Peyer's patch (tissue), 4 donors: ENCODE measurements around the gene CZIB.

Experiments used
- CTCF ChIP-seq, 6 experiments: fragments of 450-650 bp in 4 of 6; fragments of 200-600 bp in 2 of 6; sonication (generic) in 1 of 6; IDR thresholded peaks; one replicate each; pipeline ENCODE4 v1.5.1; 2017 to 2019; ENCODE audit warnings: antibody characterized with exemption in 6 of 6, mild to moderate bottlenecking in 3 of 6, moderate library complexity in 1 of 6
- POLR2A ChIP-seq, 2 donors: fragments of 450-650 bp; IDR thresholded peaks; one replicate each; pipeline ENCODE4 v1.5.1; 2017; ENCODE audit warnings: antibody characterized with exemption in 2 of 2, mild to moderate bottlenecking in 2 of 2, moderate library complexity in 2 of 2

GRCh38 chr1:53244141-53244540 is 23.7 kb upstream of the CZIB start:
- TF ChIP-seq CTCF (IDR thresholded peaks at IDR 0.05): no peak
- no peak for TF ChIP-seq POLR2A (IDR thresholded peaks at IDR 0.05)
